Measurements from ENCODE around the gene TARS2. TPM values are rescaled to one million over a fixed set of nuclear protein-coding genes. Genes with fewer than 3 reads are reported as not detected.

TARS2 gene
- total RNA-seq, 1 experiment from 2014 or later: 30.6 TPM

DNA sequence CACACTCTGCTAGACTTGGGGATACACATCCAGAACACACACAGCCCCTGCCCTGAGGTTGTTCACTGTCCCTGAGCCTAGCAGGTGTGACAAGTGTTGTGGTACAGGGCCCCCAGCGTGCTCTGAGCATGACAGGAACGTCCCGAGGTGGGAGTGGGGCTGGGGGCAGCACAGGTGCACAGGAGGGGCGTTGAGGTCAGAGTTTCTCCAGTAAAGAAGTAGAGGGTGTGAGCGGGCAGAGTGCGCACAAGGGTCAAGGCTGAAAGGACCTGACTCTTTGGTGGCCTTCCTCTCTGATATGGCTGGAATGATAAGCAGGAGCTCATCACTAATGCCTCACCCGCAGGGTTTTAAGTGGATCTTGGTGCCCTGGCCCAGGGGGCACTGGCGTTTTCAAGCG, 27.0 kb downstream of the TARS2 start:
- peaks cover 16% of the 10 kb centered on the region for H3K36me3 Mint-ChIP-seq (ENCODE audit: insufficient read depth, unreplicated experiment)
- TF ChIP-seq, protein P1, sequence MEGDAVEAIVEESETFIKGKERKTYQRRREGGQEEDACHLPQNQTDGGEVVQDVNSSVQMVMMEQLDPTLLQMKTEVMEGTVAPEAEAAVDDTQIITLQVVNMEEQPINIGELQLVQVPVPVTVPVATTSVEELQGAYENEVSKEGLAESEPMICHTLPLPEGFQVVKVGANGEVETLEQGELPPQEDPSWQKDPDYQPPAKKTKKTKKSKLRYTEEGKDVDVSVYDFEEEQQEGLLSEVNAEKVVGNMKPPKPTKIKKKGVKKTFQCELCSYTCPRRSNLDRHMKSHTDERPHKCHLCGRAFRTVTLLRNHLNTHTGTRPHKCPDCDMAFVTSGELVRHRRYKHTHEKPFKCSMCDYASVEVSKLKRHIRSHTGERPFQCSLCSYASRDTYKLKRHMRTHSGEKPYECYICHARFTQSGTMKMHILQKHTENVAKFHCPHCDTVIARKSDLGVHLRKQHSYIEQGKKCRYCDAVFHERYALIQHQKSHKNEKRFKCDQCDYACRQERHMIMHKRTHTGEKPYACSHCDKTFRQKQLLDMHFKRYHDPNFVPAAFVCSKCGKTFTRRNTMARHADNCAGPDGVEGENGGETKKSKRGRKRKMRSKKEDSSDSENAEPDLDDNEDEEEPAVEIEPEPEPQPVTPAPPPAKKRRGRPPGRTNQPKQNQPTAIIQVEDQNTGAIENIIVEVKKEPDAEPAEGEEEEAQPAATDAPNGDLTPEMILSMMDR (IDR thresholded peaks at IDR 0.05; ENCODE audit: insufficient read depth in 1 of 2, low read depth in 1 of 2, low read length in 1 of 2, severe bottlenecking in 1 of 2, unreplicated experiment in 1 of 2): no peak
- no peaks in the 10 kb centered on the region for H3K9me3 Mint-ChIP-seq (ENCODE audit: unreplicated experiment)
- H3K27me3 Mint-ChIP-seq (ENCODE audit: insufficient read depth, unreplicated experiment): no peaks in the 10 kb centered on the region
- peak overlapping the region; percentile 86 for H3K27ac Mint-ChIP-seq (ENCODE audit: unreplicated experiment)
- H3K4me3 ChIP-seq (ENCODE audit: low read depth, low read length): no peak overlapping the region
- ChIA-PET POLR2A (no interaction called here), CTCF (interaction anchor here (3.4 kb wide), 1 partner anchor 18 kb away, joined by 38 read pairs; no protein-coding TSS in a partner anchor)
- BruUV-seq (replicated peaks): no TSS peak
- intact Hi-C loops (cut with micrococcal nuclease; ENCODE audit: unreplicated experiment): no loop called here
- no peaks in the 10 kb centered on the region for H3K9me3 ChIP-seq
- H3K27me3 ChIP-seq (replicated peaks; ENCODE audit: control insufficient read depth, insufficient read depth, low read length): no peaks in the 10 kb centered on the region
- no peaks in the 10 kb centered on the region for H3K36me3 ChIP-seq (ENCODE audit: control insufficient read depth, insufficient read depth, low read length)
- peak overlapping the region; percentile 88 for H3K4me3 Mint-ChIP-seq (ENCODE audit: unreplicated experiment)
- peaks cover 9% of the 10 kb centered on the region for H3K4me1 Mint-ChIP-seq (ENCODE audit: low read depth, unreplicated experiment)
- peaks cover 7% of the 10 kb centered on the region; the same call in 1 of the 2 replicates for H3K4me1 ChIP-seq
- DNase-seq: no peak

GRCh38 chr1:150514913-150515327, 27.7 kb downstream of the TARS2 start:
- no peaks in the 10 kb centered on the region for H3K27me3 ChIP-seq (replicated peaks; ENCODE audit: control insufficient read depth, insufficient read depth, low read length)
- DNase-seq: no peak
- Mint-ChIP-seq H3K9me3 (ENCODE audit: unreplicated experiment) (no peaks in the 10 kb centered on the region), H3K36me3 (ENCODE audit: insufficient read depth, unreplicated experiment) (peaks cover 16% of the 10 kb centered on the region), H3K27ac (ENCODE audit: unreplicated experiment) (peak overlapping the region; percentile 86), H3K27me3 (ENCODE audit: insufficient read depth, unreplicated experiment) (no peaks in the 10 kb centered on the region), H3K4me1 (ENCODE audit: low read depth, unreplicated experiment) (peaks cover 9% of the 10 kb centered on the region), H3K4me3 (ENCODE audit: unreplicated experiment) (peak overlapping the region; percentile 88)
- CTCF ChIA-PET: interaction anchor here (0.6 to 3.4 kb wide), 6 partner anchors 17 to 243 kb away, joined by 3 to 38 read pairs (median 4); partner anchors contain the start of gene C1orf54
- H3K36me3 ChIP-seq (ENCODE audit: control insufficient read depth, insufficient read depth, low read length): no peaks in the 10 kb centered on the region
- BruUV-seq (replicated peaks): TSS peak; percentile 96
- H3K4me3 ChIP-seq (ENCODE audit: low read depth, low read length): peak overlapping the region; percentile 77
- H3K4me1 ChIP-seq: peaks cover 7% of the 10 kb centered on the region; the same call in 1 of the 2 replicates
- TF ChIP-seq, protein P1 (IDR thresholded peaks at IDR 0.05; ENCODE audit: insufficient read depth in 1 of 2, low read depth in 1 of 2, low read length in 1 of 2, severe bottlenecking in 1 of 2, unreplicated experiment in 1 of 2): no peak
- H3K9me3 ChIP-seq: no peaks in the 10 kb centered on the region
- intact Hi-C loops (cut with micrococcal nuclease; ENCODE audit: unreplicated experiment): loop anchor here (1.0 kb wide), 2 partner anchors 17 to 151 kb away; partner anchors contain the start of gene RPRD2
- POLR2A ChIA-PET: interaction anchor here (1.2 to 2.1 kb wide), 5 partner anchors 10 to 65 kb away, joined by 3 to 14 read pairs (median 7); partner anchors contain the start of gene MCL1

DNA sequence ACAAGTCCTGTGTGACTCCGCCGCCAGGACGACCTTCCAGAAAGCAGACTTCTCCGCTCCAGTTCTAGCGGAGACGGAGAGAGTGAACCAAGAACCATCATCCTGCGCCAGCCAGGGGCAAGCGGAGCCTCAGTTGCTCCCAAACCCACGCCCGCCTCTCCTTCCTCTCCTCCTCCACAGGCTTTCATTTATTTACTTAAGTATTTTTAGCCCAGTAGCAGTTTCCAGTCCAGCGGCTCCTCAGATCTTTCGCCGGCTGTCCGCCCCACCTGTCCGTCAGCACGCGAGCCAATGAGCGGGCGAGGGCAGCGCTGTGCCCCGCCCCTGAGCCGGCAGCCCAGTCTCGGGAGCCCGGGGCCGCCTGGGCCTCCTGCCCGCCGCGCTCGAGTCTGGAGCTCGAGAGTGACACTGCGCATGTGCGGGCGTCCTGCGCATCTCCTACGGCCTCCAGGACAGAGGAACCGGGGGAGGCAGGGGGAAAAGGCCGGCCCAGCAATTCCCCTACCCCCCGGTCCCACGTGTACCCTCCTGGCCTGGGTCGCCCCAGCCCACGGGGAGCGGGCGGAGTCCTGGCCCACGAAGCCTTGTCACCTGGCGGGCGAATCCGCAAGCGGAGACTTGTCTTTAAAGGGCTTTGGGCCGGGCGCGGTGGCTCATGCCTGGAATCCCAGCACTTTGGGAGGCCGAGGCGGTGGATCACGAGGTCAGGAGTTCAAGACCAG, 28.3 kb downstream of the TARS2 start, which contains the start of gene FALEC:
TSS of gene FALEC (plus strand) at position 425 of the 722 bp plus-strand sequence.
- H3K36me3 Mint-ChIP-seq (ENCODE audit: insufficient read depth, unreplicated experiment): peaks cover 16% of the 10 kb centered on the region
- peaks cover 7% of the 10 kb centered on the region; the same call in 1 of the 2 replicates for H3K4me1 ChIP-seq
- ChIA-PET POLR2A (interaction anchor here (0.6 to 2.1 kb wide), 9 partner anchors 10 to 182 kb away, joined by 3 to 14 read pairs (median 4); partner anchors contain the start of genes GOLPH3L and MCL1), CTCF (interaction anchor here (0.6 to 3.4 kb wide), 11 partner anchors 10 to 259 kb away, joined by 3 to 38 read pairs (median 3); partner anchors contain the start of gene C1orf54)
- H3K4me3 ChIP-seq (ENCODE audit: low read depth, low read length): peak within 1 kb of the TSS; percentile 77
- BruUV-seq (replicated peaks): no TSS peak
- peaks cover 9% of the 10 kb centered on the region for H3K4me1 Mint-ChIP-seq (ENCODE audit: low read depth, unreplicated experiment)
- intact Hi-C loops (cut with micrococcal nuclease; ENCODE audit: unreplicated experiment): loop anchor here (1.0 to 2.0 kb wide), 5 partner anchors 17 to 259 kb away; partner anchors contain the start of genes CA14, RPRD2 and TARS2
- H3K9me3 Mint-ChIP-seq (ENCODE audit: unreplicated experiment): no peaks in the 10 kb centered on the region
- no peaks in the 10 kb centered on the region for H3K27me3 Mint-ChIP-seq (ENCODE audit: insufficient read depth, unreplicated experiment)
- peak within 1 kb of the TSS; percentile 88 for H3K4me3 Mint-ChIP-seq (ENCODE audit: unreplicated experiment)
- no peaks in the 10 kb centered on the region for H3K36me3 ChIP-seq (ENCODE audit: control insufficient read depth, insufficient read depth, low read length)
- H3K27ac Mint-ChIP-seq (ENCODE audit: unreplicated experiment): peak within 1 kb of the TSS; percentile 86
- no peaks in the 10 kb centered on the region for H3K9me3 ChIP-seq
- H3K27me3 ChIP-seq (replicated peaks; ENCODE audit: control insufficient read depth, insufficient read depth, low read length): no peaks in the 10 kb centered on the region
- TF ChIP-seq, protein P1 (IDR thresholded peaks at IDR 0.05; ENCODE audit: insufficient read depth in 1 of 2, low read depth in 1 of 2, low read length in 1 of 2, severe bottlenecking in 1 of 2, unreplicated experiment in 1 of 2): no peak
- peak; percentile 97 to 98 for DNase-seq

Data from Caco-2 (cell line).